Endothelial cell of umbilical vein (primary cell): ENCODE measurements around the gene ETFB. TPM values are rescaled to one million over a fixed set of nuclear protein-coding genes. Genes with fewer than 3 reads are reported as not detected.

Experiments
- BruUV-seq: library from RNA; stranded (reverse); fragments of 400-500 nt; replicated peaks from 2 replicates; lab custom pipeline; 2021; lab: Mats Ljungman, UMichigan
- CTCF ChIA-PET: fragments of 300-600, 350-600 bp; sonication (Branson Sonifier 250); formaldehyde crosslinking; loops from one replicate; lab custom pipeline; 2021; ENCODE audit warnings: antibody characterized with exemption, inconsistent platforms; lab: Charles Lee
- POLR2A ChIA-PET: fragments of 300-600, 350-600 bp; sonication (Branson Sonifier 250); formaldehyde crosslinking; loops from one replicate; lab custom pipeline; 2021; ENCODE audit warnings: antibody characterized with exemption, inconsistent platforms; lab: Charles Lee
- DNase-seq: peaks from one replicate; pipeline ENCODE4 v3.0.0-alpha.2; 2011; ENCODE audit warnings: low read depth, low spot score
- FAIRE-seq: peaks from 2 replicates; lab custom pipeline; 2011; peaks lifted over from hg19 to GRCh38; lab: Jason Lieb, UNC
- H2AFZ ChIP-seq: 2 replicates; pipeline ENCODE4 v1.6.0; 2012; ENCODE audit warnings: low read depth, low read length, control low read depth, inconsistent platforms
- H3K27ac ChIP-seq: 2 replicates; pipeline ENCODE4 v1.5.1; 2011; ENCODE audit warnings: low read depth, mild to moderate bottlenecking, control low read depth, low read length, moderate library complexity; ENCODE audit not compliant: insufficient read depth
- H3K27me3 ChIP-seq, 2 experiments: 2 replicates each; pipeline versions ENCODE4 v1.6.0 to v1.6.1; 2011; ENCODE audit warnings: low read length in 2 of 2, mixed read lengths in 1 of 2; ENCODE audit not compliant: control insufficient read depth in 2 of 2, insufficient read depth in 2 of 2
- H3K36me3 ChIP-seq, 2 experiments: 2 replicates in 1 of 2; 3 replicates in 1 of 2; pipeline ENCODE4 v1.5.1; 2011; ENCODE audit warnings: low read length in 2 of 2, mild to moderate bottlenecking in 1 of 2, moderate library complexity in 1 of 2; ENCODE audit not compliant: control insufficient read depth in 2 of 2, insufficient read depth in 2 of 2; ENCODE audit errors: extremely low read depth in 1 of 2
- H3K4me1 ChIP-seq: 3 replicates; pipeline ENCODE4 v1.5.1; 2011; ENCODE audit warnings: mild to moderate bottlenecking, low read length; ENCODE audit not compliant: control insufficient read depth, insufficient read depth; ENCODE audit errors: extremely low read depth
- H3K4me2 ChIP-seq: 2 replicates; pipeline ENCODE4 v1.6.1; 2011; ENCODE audit warnings: low read length, control low read depth, mixed read lengths; ENCODE audit not compliant: insufficient read depth
- H3K4me3 ChIP-seq, 3 experiments: fragments of 200-600 bp in 1 of 3; sonication (generic), shearing (Covaris generic) in 1 of 3; replicated peaks in 1 of 3; 2 replicates each; pipeline ENCODE4 v1.5.1; 2011 to 2016; ENCODE audit warnings: control low read depth in 3 of 3, low read length in 3 of 3, mild to moderate bottlenecking in 2 of 3, inconsistent platforms in 1 of 3, low read depth in 1 of 3, moderate library complexity in 1 of 3; ENCODE audit not compliant: insufficient read depth in 1 of 3
- H3K79me2 ChIP-seq: 2 replicates; pipeline ENCODE4 v1.6.0; 2012; ENCODE audit warnings: low read length, inconsistent platforms; ENCODE audit not compliant: control insufficient read depth, insufficient read depth
- H3K9ac ChIP-seq: replicated peaks from 2 replicates; pipeline ENCODE3; 2011; ENCODE audit warnings: low read length, control low read depth; ENCODE audit not compliant: insufficient read depth; ENCODE audit errors: extremely low read depth
- H3K9me1 ChIP-seq: replicated peaks from 3 replicates; pipeline ENCODE4 v1.6.0; 2011; ENCODE audit warnings: mild to moderate bottlenecking, low read length; ENCODE audit not compliant: control insufficient read depth, insufficient read depth; ENCODE audit errors: extremely low read depth
- H3K9me3 ChIP-seq: replicated peaks from 2 replicates; pipeline ENCODE4 v1.5.1; 2012; ENCODE audit warnings: low read length, inconsistent platforms; ENCODE audit not compliant: control insufficient read depth, insufficient read depth
- H4K20me1 ChIP-seq: replicated peaks from 2 replicates; pipeline ENCODE3; 2011; ENCODE audit warnings: mild to moderate bottlenecking, low read length; ENCODE audit not compliant: control insufficient read depth, insufficient read depth; ENCODE audit errors: extremely low read depth
- CTCF ChIP-seq, 2 donors: IDR thresholded peaks; 1 replicate in 1 of 2; 2 replicates in 1 of 2; pipeline ENCODE4 v1.5.1; 2011; ENCODE audit warnings: low read length in 2 of 2, mild to moderate bottlenecking in 2 of 2, moderate library complexity in 2 of 2, control low read depth in 1 of 2, inconsistent platforms in 1 of 2, low read depth in 1 of 2; ENCODE audit not compliant: insufficient read depth in 1 of 2; ENCODE audit errors: extremely low read depth in 1 of 2
- EZH2 ChIP-seq: IDR thresholded peaks from 2 replicates; pipeline ENCODE4 v1.6.1; 2012; ENCODE audit warnings: borderline replicate concordance, low read depth, mild to moderate bottlenecking, moderate library complexity, low read length, inconsistent platforms; ENCODE audit not compliant: severe bottlenecking
- FOS ChIP-seq: IDR thresholded peaks from 2 replicates; pipeline ENCODE4 v1.6.1; 2011; ENCODE audit warnings: mild to moderate bottlenecking, low read length, moderate library complexity, borderline replicate concordance; ENCODE audit not compliant: insufficient read depth
- GATA2 ChIP-seq: IDR thresholded peaks from 2 replicates; pipeline ENCODE4 v1.7.0; 2011; ENCODE audit warnings: low read depth, mild to moderate bottlenecking, moderate library complexity, mixed read lengths, low read length; ENCODE audit not compliant: insufficient read length, insufficient read depth
- JUN ChIP-seq: IDR thresholded peaks from 2 replicates; pipeline ENCODE4 v1.6.1; 2011; ENCODE audit warnings: borderline replicate concordance, low read depth; ENCODE audit not compliant: insufficient read length, insufficient read depth
- MAX ChIP-seq: IDR thresholded peaks from 2 replicates; pipeline ENCODE4 v1.6.1; 2011; ENCODE audit not compliant: insufficient read depth, insufficient read length
- MYC ChIP-seq: IDR thresholded peaks from one replicate; pipeline ENCODE4 v1.6.1; 2011; ENCODE audit warnings: mild to moderate bottlenecking, low read depth, low read length
- POLR2A ChIP-seq: IDR thresholded peaks from 2 replicates; pipeline ENCODE4 v1.6.1; 2012; ENCODE audit warnings: low read depth, mild to moderate bottlenecking, control low read depth, low read length
- POLR2AphosphoS5 ChIP-seq: IDR thresholded peaks from 2 replicates; pipeline ENCODE4 v1.6.1; 2012; ENCODE audit warnings: low read depth, mild to moderate bottlenecking, control low read depth, low read length, moderate library complexity; ENCODE audit not compliant: insufficient read depth
- dilution Hi-C: fragments of 300-500 bp; cut with MboI; formaldehyde crosslinking; loops from one replicate; pipeline ENCODE4 v1.15.0; 2019; ENCODE audit warnings: low sequenced_read_pairs; ENCODE audit not compliant: extremely low pct_ligation_motif_present
- intact Hi-C: fragments of 100-400 bp; cut with micrococcal nuclease; formaldehyde crosslinking; loops from one replicate; pipeline ENCODE4 v1.10.0; 2022
- polyA plus RNA-seq, 4 experiments: library from polyadenylated mRNA; depleted of rRNA in 3 of 4; stranded (reverse) in 3 of 4; unstranded in 1 of 4; fragments of >200 nt; gene quantifications; 2 replicates each; pipeline versions ENCODE4 v1.2.1 to v1.2.3, GENCODE V29; 2011 to 2012; ENCODE audit warnings: missing spikeins in 1 of 4
- total RNA-seq: library from RNA; stranded (reverse); gene quantifications from 2 replicates; pipeline ENCODE4 v1.2.3, GENCODE V29; 2021

Gene ETFB
- total and polyA plus RNA-seq, 2 donors (not counting 3 experiments of a cell fraction or from before 2014, with no cell fraction given), result 54.1 to 99.2 TPM

- FAIRE-seq (no peak), DNase-seq (no peak)
- TF ChIP-seq POLR2A (no peak), CTCF (IDR thresholded peaks at IDR 0.05; ENCODE audit: extremely low read depth in 1 of 2, insufficient read depth in 1 of 2, low read depth in 1 of 2, low read length in 2 of 2) (no peak), GATA2 (no peak), MYC (no peak), JUN (no peak), POLR2AphosphoS5 (no peak), EZH2 (no peak), MAX (no peak), FOS (no peak)
- no peaks in the 10 kb centered on the region for H3K4me1 ChIP-seq
- ChIA-PET CTCF (interaction anchor here (0.8 kb wide), 1 partner anchor 8 kb away, joined by 3 read pairs; no protein-coding TSS in a partner anchor), POLR2A (no interaction called here)
- H3K36me3 ChIP-seq, result no peaks in the 10 kb centered on the region
- no peaks in the 10 kb centered on the region for H3K27me3 ChIP-seq
- H3K4me3 ChIP-seq, result no peak within 1 kb of the TSS
- no peaks in the 10 kb centered on the region for H3K9me1 ChIP-seq
- no peak within 1 kb of the TSS for H3K27ac ChIP-seq
- no peaks in the 10 kb centered on the region for H3K79me2 ChIP-seq
- dilution Hi-C loops (no loop called here), intact Hi-C loops (no loop called here)
- H3K9me3 ChIP-seq, result no peaks in the 10 kb centered on the region
- H3K4me2 ChIP-seq, result no peak within 1 kb of the TSS
- no peaks in the 10 kb centered on the region for H4K20me1 ChIP-seq
- H3K9ac ChIP-seq, result no peak within 1 kb of the TSS
- BruUV-seq, result no TSS peak
- H2AFZ ChIP-seq, result no peak within 1 kb of the TSS
These were observed 21.8 kb upstream of the ETFB start, which contains the start of gene LIM2 for GRCh38 chr19:51387924-51388389. LIM2 (minus strand) TSS chr19:51387974; CDS start chr19:51387443, 531 bp downstream.
